ENCODE measurements around the gene CERS2. TPM values are rescaled to one million over a fixed set of nuclear protein-coding genes. Genes with fewer than 3 reads are reported as not detected.

CERS2 gene
- total and polyA plus RNA-seq, 10 of the 15 experiments (the other 5 are each of a cell fraction or from before 2014, with no cell fraction given), result 9.2 to 87.9 (median 50.8) TPM

DNA sequence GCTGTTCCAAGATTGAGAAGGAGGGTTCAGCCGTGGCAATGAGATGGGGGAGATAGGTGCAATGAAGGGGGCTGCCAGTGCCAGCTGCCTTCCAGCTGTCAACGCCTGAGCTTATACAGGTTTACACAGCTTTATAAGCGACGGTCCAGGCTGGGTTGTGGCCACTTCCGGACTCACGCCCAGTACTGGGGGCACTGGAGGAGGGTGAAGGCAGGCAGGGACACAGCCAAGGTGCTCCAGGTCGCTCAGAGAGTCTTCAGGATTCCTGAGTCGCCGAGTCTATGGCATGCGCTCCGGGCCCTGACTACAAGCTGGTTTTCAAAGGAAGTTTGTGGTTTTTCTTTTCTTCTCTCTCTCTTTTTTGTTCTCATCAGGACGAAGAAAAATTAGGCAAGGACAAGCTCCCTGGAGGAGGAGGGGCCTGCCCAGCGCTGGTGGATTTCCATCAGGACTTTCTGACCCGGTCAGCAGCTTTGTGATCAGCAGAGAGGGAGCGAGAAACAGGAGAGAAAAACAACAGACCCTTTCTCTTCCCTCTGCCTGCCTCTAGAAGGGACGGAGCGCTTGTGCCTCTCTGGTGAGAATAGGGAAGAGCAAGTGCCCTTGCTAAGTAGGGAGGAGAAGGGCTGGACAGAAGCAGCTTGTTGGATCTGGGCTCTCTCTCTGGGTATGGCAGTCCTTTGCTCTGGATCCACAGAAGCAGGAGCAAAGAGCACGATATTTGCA, 31.9 kb upstream of the CERS2 start, which contains the start of gene MINDY1 (continued):
- TF ChIP-seq, protein P1, sequence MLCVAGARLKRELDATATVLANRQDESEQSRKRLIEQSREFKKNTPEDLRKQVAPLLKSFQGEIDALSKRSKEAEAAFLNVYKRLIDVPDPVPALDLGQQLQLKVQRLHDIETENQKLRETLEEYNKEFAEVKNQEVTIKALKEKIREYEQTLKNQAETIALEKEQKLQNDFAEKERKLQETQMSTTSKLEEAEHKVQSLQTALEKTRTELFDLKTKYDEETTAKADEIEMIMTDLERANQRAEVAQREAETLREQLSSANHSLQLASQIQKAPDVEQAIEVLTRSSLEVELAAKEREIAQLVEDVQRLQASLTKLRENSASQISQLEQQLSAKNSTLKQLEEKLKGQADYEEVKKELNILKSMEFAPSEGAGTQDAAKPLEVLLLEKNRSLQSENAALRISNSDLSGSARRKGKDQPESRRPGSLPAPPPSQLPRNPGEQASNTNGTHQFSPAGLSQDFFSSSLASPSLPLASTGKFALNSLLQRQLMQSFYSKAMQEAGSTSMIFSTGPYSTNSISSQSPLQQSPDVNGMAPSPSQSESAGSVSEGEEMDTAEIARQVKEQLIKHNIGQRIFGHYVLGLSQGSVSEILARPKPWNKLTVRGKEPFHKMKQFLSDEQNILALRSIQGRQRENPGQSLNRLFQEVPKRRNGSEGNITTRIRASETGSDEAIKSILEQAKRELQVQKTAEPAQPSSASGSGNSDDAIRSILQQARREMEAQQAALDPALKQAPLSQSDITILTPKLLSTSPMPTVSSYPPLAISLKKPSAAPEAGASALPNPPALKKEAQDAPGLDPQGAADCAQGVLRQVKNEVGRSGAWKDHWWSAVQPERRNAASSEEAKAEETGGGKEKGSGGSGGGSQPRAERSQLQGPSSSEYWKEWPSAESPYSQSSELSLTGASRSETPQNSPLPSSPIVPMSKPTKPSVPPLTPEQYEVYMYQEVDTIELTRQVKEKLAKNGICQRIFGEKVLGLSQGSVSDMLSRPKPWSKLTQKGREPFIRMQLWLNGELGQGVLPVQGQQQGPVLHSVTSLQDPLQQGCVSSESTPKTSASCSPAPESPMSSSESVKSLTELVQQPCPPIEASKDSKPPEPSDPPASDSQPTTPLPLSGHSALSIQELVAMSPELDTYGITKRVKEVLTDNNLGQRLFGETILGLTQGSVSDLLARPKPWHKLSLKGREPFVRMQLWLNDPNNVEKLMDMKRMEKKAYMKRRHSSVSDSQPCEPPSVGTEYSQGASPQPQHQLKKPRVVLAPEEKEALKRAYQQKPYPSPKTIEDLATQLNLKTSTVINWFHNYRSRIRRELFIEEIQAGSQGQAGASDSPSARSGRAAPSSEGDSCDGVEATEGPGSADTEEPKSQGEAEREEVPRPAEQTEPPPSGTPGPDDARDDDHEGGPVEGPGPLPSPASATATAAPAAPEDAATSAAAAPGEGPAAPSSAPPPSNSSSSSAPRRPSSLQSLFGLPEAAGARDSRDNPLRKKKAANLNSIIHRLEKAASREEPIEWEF (IDR thresholded peaks at IDR 0.05; ENCODE audit: insufficient replicate concordance, low read depth, low read length), result no peak
- TF ChIP-seq TARDBP (IDR thresholded peaks at IDR 0.05; ENCODE audit: borderline replicate concordance) (no peak), GABPA (IDR thresholded peaks at IDR 0.05; ENCODE audit: low read depth) (no peak), SPI1 (IDR thresholded peaks at IDR 0.05; ENCODE audit: borderline replicate concordance, insufficient read depth, low read depth, low read length) (peak; percentile 24; the same call in 1 of the 2 replicates), RAD51 (IDR thresholded peaks at IDR 0.05) (no peak), RUNX3 (IDR thresholded peaks at IDR 0.05; ENCODE audit: low read length) (peak; percentile 76), TAF1 (IDR thresholded peaks at IDR 0.05; ENCODE audit: borderline replicate concordance, low read depth, low read length) (0 out of 2 replicates have a peak, but pooled peaks have one; percentile 44), IKZF1 (conservative IDR thresholded peaks at IDR 0.05) (peak; percentile 63), TCF3 (IDR thresholded peaks at IDR 0.05; ENCODE audit: borderline replicate concordance, insufficient read depth, low read depth, low read length) (0 out of 2 replicates have a peak, but pooled peaks have one; percentile 16), SUPT20H (IDR thresholded peaks at IDR 0.05; ENCODE audit: borderline replicate concordance, control insufficient read depth, low read depth, low read length) (no peak), HDAC2 (IDR thresholded peaks at IDR 0.05) (no peak), KLF5 (IDR thresholded peaks at IDR 0.05; ENCODE audit: partially characterized antibody) (no peak), NR2F1 (conservative IDR thresholded peaks at IDR 0.05) (no peak)
- TF ChIP-seq, protein P2, sequence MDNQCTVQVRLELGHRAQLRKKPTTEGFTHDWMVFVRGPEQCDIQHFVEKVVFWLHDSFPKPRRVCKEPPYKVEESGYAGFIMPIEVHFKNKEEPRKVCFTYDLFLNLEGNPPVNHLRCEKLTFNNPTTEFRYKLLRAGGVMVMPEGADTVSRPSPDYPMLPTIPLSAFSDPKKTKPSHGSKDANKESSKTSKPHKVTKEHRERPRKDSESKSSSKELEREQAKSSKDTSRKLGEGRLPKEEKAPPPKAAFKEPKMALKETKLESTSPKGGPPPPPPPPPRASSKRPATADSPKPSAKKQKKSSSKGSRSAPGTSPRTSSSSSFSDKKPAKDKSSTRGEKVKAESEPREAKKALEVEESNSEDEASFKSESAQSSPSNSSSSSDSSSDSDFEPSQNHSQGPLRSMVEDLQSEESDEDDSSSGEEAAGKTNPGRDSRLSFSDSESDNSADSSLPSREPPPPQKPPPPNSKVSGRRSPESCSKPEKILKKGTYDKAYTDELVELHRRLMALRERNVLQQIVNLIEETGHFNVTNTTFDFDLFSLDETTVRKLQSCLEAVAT (IDR thresholded peaks at IDR 0.05), result peak; percentile 16; the same call in 1 of the 2 replicates
- TF ChIP-seq, protein P3, sequence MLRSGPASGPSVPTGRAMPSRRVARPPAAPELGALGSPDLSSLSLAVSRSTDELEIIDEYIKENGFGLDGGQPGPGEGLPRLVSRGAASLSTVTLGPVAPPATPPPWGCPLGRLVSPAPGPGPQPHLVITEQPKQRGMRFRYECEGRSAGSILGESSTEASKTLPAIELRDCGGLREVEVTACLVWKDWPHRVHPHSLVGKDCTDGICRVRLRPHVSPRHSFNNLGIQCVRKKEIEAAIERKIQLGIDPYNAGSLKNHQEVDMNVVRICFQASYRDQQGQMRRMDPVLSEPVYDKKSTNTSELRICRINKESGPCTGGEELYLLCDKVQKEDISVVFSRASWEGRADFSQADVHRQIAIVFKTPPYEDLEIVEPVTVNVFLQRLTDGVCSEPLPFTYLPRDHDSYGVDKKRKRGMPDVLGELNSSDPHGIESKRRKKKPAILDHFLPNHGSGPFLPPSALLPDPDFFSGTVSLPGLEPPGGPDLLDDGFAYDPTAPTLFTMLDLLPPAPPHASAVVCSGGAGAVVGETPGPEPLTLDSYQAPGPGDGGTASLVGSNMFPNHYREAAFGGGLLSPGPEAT (IDR thresholded peaks at IDR 0.05; ENCODE audit: low read depth), result 0 out of 2 replicates have a peak, but pooled peaks have one; percentile 21
- TF ChIP-seq, protein P4, sequence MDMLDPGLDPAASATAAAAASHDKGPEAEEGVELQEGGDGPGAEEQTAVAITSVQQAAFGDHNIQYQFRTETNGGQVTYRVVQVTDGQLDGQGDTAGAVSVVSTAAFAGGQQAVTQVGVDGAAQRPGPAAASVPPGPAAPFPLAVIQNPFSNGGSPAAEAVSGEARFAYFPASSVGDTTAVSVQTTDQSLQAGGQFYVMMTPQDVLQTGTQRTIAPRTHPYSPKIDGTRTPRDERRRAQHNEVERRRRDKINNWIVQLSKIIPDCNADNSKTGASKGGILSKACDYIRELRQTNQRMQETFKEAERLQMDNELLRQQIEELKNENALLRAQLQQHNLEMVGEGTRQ (IDR thresholded peaks at IDR 0.05; ENCODE audit: borderline replicate concordance, low read depth, low read length), result no peak
- TF ChIP-seq, protein P5, sequence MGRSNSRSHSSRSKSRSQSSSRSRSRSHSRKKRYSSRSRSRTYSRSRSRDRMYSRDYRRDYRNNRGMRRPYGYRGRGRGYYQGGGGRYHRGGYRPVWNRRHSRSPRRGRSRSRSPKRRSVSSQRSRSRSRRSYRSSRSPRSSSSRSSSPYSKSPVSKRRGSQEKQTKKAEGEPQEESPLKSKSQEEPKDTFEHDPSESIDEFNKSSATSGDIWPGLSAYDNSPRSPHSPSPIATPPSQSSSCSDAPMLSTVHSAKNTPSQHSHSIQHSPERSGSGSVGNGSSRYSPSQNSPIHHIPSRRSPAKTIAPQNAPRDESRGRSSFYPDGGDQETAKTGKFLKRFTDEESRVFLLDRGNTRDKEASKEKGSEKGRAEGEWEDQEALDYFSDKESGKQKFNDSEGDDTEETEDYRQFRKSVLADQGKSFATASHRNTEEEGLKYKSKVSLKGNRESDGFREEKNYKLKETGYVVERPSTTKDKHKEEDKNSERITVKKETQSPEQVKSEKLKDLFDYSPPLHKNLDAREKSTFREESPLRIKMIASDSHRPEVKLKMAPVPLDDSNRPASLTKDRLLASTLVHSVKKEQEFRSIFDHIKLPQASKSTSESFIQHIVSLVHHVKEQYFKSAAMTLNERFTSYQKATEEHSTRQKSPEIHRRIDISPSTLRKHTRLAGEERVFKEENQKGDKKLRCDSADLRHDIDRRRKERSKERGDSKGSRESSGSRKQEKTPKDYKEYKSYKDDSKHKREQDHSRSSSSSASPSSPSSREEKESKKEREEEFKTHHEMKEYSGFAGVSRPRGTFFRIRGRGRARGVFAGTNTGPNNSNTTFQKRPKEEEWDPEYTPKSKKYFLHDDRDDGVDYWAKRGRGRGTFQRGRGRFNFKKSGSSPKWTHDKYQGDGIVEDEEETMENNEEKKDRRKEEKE (IDR thresholded peaks at IDR 0.05), result no peak

All from GM12878 (cell line).